SU-DHL-6 (cell line): ENCODE data around the gene LCNL1.

Source experiments
- EZH2phosphoT487 ChIP-seq: fragments of 200-600 bp; sonication (generic), shearing (Covaris generic); conservative IDR thresholded peaks from 2 replicates; pipeline ENCODE4 v1.6.1; 2018; ENCODE audit warnings: mild to moderate bottlenecking, antibody characterized with exemption, low read length, moderate library complexity, mixed read lengths
- TF ChIP-seq, protein P1 (sequence below): fragments of 200-600 bp; sonication (generic); IDR thresholded peaks from one replicate; pipeline ENCODE4 v1.5.1; 2017; ENCODE audit warnings: antibody characterized with exemption, mild to moderate bottlenecking, low read length, moderate library complexity; ENCODE audit not compliant: insufficient read depth, poor library complexity, severe bottlenecking

DNA sequence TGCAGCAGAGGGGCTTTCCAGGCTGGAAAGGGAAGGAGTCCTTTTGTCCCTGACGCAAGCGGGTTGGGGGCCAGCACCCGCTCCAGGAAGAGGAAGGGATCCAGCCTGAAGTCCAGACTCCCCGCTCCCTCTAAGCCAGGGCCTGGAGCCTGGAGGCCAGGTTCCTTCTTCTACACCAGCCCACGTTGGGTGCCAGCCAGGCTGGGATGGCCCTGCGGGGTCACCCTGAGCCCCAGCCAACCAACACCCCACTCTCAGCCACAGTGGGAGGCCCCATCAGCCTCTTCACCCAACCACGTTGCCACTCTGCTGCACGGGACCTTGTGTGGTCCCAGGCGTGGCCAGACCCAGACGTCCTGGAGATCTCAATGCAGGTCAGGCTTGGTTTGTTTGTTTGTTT is 50.1 kb downstream of the LCNL1 start:
- no peak for TF ChIP-seq EZH2phosphoT487
- TF ChIP-seq, protein P1, sequence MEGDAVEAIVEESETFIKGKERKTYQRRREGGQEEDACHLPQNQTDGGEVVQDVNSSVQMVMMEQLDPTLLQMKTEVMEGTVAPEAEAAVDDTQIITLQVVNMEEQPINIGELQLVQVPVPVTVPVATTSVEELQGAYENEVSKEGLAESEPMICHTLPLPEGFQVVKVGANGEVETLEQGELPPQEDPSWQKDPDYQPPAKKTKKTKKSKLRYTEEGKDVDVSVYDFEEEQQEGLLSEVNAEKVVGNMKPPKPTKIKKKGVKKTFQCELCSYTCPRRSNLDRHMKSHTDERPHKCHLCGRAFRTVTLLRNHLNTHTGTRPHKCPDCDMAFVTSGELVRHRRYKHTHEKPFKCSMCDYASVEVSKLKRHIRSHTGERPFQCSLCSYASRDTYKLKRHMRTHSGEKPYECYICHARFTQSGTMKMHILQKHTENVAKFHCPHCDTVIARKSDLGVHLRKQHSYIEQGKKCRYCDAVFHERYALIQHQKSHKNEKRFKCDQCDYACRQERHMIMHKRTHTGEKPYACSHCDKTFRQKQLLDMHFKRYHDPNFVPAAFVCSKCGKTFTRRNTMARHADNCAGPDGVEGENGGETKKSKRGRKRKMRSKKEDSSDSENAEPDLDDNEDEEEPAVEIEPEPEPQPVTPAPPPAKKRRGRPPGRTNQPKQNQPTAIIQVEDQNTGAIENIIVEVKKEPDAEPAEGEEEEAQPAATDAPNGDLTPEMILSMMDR: no peak
